Endothelial cell of umbilical vein (primary cell): Measurements from ENCODE around the gene RNF32. TPM values are rescaled to one million over a fixed set of nuclear protein-coding genes. Genes with fewer than 3 reads are reported as not detected.

Source experiments
- BruUV-seq: library from RNA; stranded (reverse); fragments of 400-500 nt; replicated peaks from 2 replicates; lab custom pipeline; 2021; lab: Mats Ljungman, UMichigan
- CTCF ChIA-PET: fragments of 300-600, 350-600 bp; sonication (Branson Sonifier 250); formaldehyde crosslinking; loops from one replicate; lab custom pipeline; 2021; ENCODE audit warnings: antibody characterized with exemption, inconsistent platforms; lab: Charles Lee
- POLR2A ChIA-PET: fragments of 300-600, 350-600 bp; sonication (Branson Sonifier 250); formaldehyde crosslinking; loops from one replicate; lab custom pipeline; 2021; ENCODE audit warnings: antibody characterized with exemption, inconsistent platforms; lab: Charles Lee
- DNase-seq: peaks from one replicate; pipeline ENCODE4 v3.0.0-alpha.2; 2011; ENCODE audit warnings: low read depth, low spot score
- FAIRE-seq: peaks from 2 replicates; lab custom pipeline; 2011; peaks lifted over from hg19 to GRCh38; lab: Jason Lieb, UNC
- H2AFZ ChIP-seq: 2 replicates; pipeline ENCODE4 v1.6.0; 2012; ENCODE audit warnings: low read depth, low read length, control low read depth, inconsistent platforms
- H3K27ac ChIP-seq: 2 replicates; pipeline ENCODE4 v1.5.1; 2011; ENCODE audit warnings: low read depth, mild to moderate bottlenecking, control low read depth, low read length, moderate library complexity; ENCODE audit not compliant: insufficient read depth
- H3K27me3 ChIP-seq, 2 experiments: 2 replicates each; pipeline versions ENCODE4 v1.6.0 to v1.6.1; 2011; ENCODE audit warnings: low read length in 2 of 2, mixed read lengths in 1 of 2; ENCODE audit not compliant: control insufficient read depth in 2 of 2, insufficient read depth in 2 of 2
- H3K36me3 ChIP-seq, 2 experiments: 2 replicates in 1 of 2; 3 replicates in 1 of 2; pipeline ENCODE4 v1.5.1; 2011; ENCODE audit warnings: low read length in 2 of 2, mild to moderate bottlenecking in 1 of 2, moderate library complexity in 1 of 2; ENCODE audit not compliant: control insufficient read depth in 2 of 2, insufficient read depth in 2 of 2; ENCODE audit errors: extremely low read depth in 1 of 2
- H3K4me1 ChIP-seq: 3 replicates; pipeline ENCODE4 v1.5.1; 2011; ENCODE audit warnings: mild to moderate bottlenecking, low read length; ENCODE audit not compliant: control insufficient read depth, insufficient read depth; ENCODE audit errors: extremely low read depth
- H3K4me2 ChIP-seq: 2 replicates; pipeline ENCODE4 v1.6.1; 2011; ENCODE audit warnings: low read length, control low read depth, mixed read lengths; ENCODE audit not compliant: insufficient read depth
- H3K4me3 ChIP-seq, 3 experiments: fragments of 200-600 bp in 1 of 3; sonication (generic), shearing (Covaris generic) in 1 of 3; replicated peaks in 1 of 3; 2 replicates each; pipeline ENCODE4 v1.5.1; 2011 to 2016; ENCODE audit warnings: control low read depth in 3 of 3, low read length in 3 of 3, mild to moderate bottlenecking in 2 of 3, inconsistent platforms in 1 of 3, low read depth in 1 of 3, moderate library complexity in 1 of 3; ENCODE audit not compliant: insufficient read depth in 1 of 3
- H3K79me2 ChIP-seq: 2 replicates; pipeline ENCODE4 v1.6.0; 2012; ENCODE audit warnings: low read length, inconsistent platforms; ENCODE audit not compliant: control insufficient read depth, insufficient read depth
- H3K9ac ChIP-seq: replicated peaks from 2 replicates; pipeline ENCODE3; 2011; ENCODE audit warnings: low read length, control low read depth; ENCODE audit not compliant: insufficient read depth; ENCODE audit errors: extremely low read depth
- H3K9me1 ChIP-seq: replicated peaks from 3 replicates; pipeline ENCODE4 v1.6.0; 2011; ENCODE audit warnings: mild to moderate bottlenecking, low read length; ENCODE audit not compliant: control insufficient read depth, insufficient read depth; ENCODE audit errors: extremely low read depth
- H3K9me3 ChIP-seq: replicated peaks from 2 replicates; pipeline ENCODE4 v1.5.1; 2012; ENCODE audit warnings: low read length, inconsistent platforms; ENCODE audit not compliant: control insufficient read depth, insufficient read depth
- H4K20me1 ChIP-seq: replicated peaks from 2 replicates; pipeline ENCODE3; 2011; ENCODE audit warnings: mild to moderate bottlenecking, low read length; ENCODE audit not compliant: control insufficient read depth, insufficient read depth; ENCODE audit errors: extremely low read depth
- CTCF ChIP-seq, 2 donors: IDR thresholded peaks; 1 replicate in 1 of 2; 2 replicates in 1 of 2; pipeline ENCODE4 v1.5.1; 2011; ENCODE audit warnings: low read length in 2 of 2, mild to moderate bottlenecking in 2 of 2, moderate library complexity in 2 of 2, control low read depth in 1 of 2, inconsistent platforms in 1 of 2, low read depth in 1 of 2; ENCODE audit not compliant: insufficient read depth in 1 of 2; ENCODE audit errors: extremely low read depth in 1 of 2
- EZH2 ChIP-seq: IDR thresholded peaks from 2 replicates; pipeline ENCODE4 v1.6.1; 2012; ENCODE audit warnings: borderline replicate concordance, low read depth, mild to moderate bottlenecking, moderate library complexity, low read length, inconsistent platforms; ENCODE audit not compliant: severe bottlenecking
- FOS ChIP-seq: IDR thresholded peaks from 2 replicates; pipeline ENCODE4 v1.6.1; 2011; ENCODE audit warnings: mild to moderate bottlenecking, low read length, moderate library complexity, borderline replicate concordance; ENCODE audit not compliant: insufficient read depth
- GATA2 ChIP-seq: IDR thresholded peaks from 2 replicates; pipeline ENCODE4 v1.7.0; 2011; ENCODE audit warnings: low read depth, mild to moderate bottlenecking, moderate library complexity, mixed read lengths, low read length; ENCODE audit not compliant: insufficient read length, insufficient read depth
- JUN ChIP-seq: IDR thresholded peaks from 2 replicates; pipeline ENCODE4 v1.6.1; 2011; ENCODE audit warnings: borderline replicate concordance, low read depth; ENCODE audit not compliant: insufficient read length, insufficient read depth
- MAX ChIP-seq: IDR thresholded peaks from 2 replicates; pipeline ENCODE4 v1.6.1; 2011; ENCODE audit not compliant: insufficient read depth, insufficient read length
- MYC ChIP-seq: IDR thresholded peaks from one replicate; pipeline ENCODE4 v1.6.1; 2011; ENCODE audit warnings: mild to moderate bottlenecking, low read depth, low read length
- POLR2A ChIP-seq: IDR thresholded peaks from 2 replicates; pipeline ENCODE4 v1.6.1; 2012; ENCODE audit warnings: low read depth, mild to moderate bottlenecking, control low read depth, low read length
- POLR2AphosphoS5 ChIP-seq: IDR thresholded peaks from 2 replicates; pipeline ENCODE4 v1.6.1; 2012; ENCODE audit warnings: low read depth, mild to moderate bottlenecking, control low read depth, low read length, moderate library complexity; ENCODE audit not compliant: insufficient read depth
- dilution Hi-C: fragments of 300-500 bp; cut with MboI; formaldehyde crosslinking; loops from one replicate; pipeline ENCODE4 v1.15.0; 2019; ENCODE audit warnings: low sequenced_read_pairs; ENCODE audit not compliant: extremely low pct_ligation_motif_present
- intact Hi-C: fragments of 100-400 bp; cut with micrococcal nuclease; formaldehyde crosslinking; loops from one replicate; pipeline ENCODE4 v1.10.0; 2022
- polyA plus RNA-seq, 4 experiments: library from polyadenylated mRNA; depleted of rRNA in 3 of 4; stranded (reverse) in 3 of 4; unstranded in 1 of 4; fragments of >200 nt; gene quantifications; 2 replicates each; pipeline versions ENCODE4 v1.2.1 to v1.2.3, GENCODE V29; 2011 to 2012; ENCODE audit warnings: missing spikeins in 1 of 4
- total RNA-seq: library from RNA; stranded (reverse); gene quantifications from 2 replicates; pipeline ENCODE4 v1.2.3, GENCODE V29; 2021

The RNF32 gene
- total and polyA plus RNA-seq, 2 donors (not counting 3 experiments of a cell fraction or from before 2014, with no cell fraction given), result 0.14 TPM; not detected in 1

- intact Hi-C loops, result no loop called here
- BruUV-seq, result no TSS peak
These were observed 10.7 kb upstream of the RNF32 start for GRCh38 chr7:156629873-156630272.

More at GRCh38 chr7:156629873-156630272, 10.7 kb upstream of the RNF32 start:
- Histone ChIP-seq H3K9me1 (no peaks in the 10 kb centered on the region), H3K79me2 (no peaks in the 10 kb centered on the region), H3K27ac (no peak overlapping the region), H2AFZ (no peak overlapping the region), H3K27me3 (no peaks in the 10 kb centered on the region), H3K4me2 (no peak overlapping the region), H4K20me1 (no peaks in the 10 kb centered on the region), H3K9ac (no peak overlapping the region), H3K4me3 (no peak overlapping the region), H3K36me3 (no peaks in the 10 kb centered on the region), H3K9me3 (no peaks in the 10 kb centered on the region), H3K4me1 (no peaks in the 10 kb centered on the region)
- dilution Hi-C loops, result no loop called here
- no peak for DNase-seq
- no peak for FAIRE-seq
- TF ChIP-seq POLR2A (no peak), EZH2 (no peak), JUN (no peak), POLR2AphosphoS5 (no peak), MYC (no peak), FOS (no peak), MAX (no peak), GATA2 (no peak), CTCF (IDR thresholded peaks at IDR 0.05; ENCODE audit: extremely low read depth in 1 of 2, insufficient read depth in 1 of 2, low read depth in 1 of 2, low read length in 2 of 2) (no peak)
- ChIA-PET POLR2A (no interaction called here), CTCF (no interaction called here)
